ENCODE data around the gene ANKRD55.
"Not testable (repeated sequence)": the region's sequence is repeated elsewhere in the genome, so short reads cannot be mapped to it uniquely, and the experiment has no call there.

The ANKRD55 gene

DNA sequence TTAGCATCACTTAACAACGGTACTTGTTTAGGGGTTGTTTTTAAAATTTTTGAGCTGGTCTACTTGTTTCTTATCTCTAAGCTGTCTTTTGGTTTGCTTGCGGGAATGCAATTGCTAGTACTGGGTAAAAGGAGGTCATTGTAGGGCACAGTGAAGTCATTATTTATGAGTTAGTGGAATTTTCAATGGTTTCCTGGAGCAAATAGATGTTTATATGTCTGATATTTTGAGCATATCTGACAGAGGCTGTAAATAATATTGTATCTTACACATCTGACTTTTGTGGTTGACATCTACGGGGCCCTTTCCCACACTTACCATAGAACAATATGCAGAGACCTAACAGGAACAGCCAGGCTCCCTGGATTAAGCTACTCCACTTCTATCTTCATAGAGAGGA is 147.9 kb downstream of the ANKRD55 start:
- WGBS, 2 donors (ENCODE audit: extremely low coverage in 2 of 2, insufficient read length in 2 of 2, insufficient replicate concordance in 1 of 2), result no CpG with 5 or more reads among the region's 3 CpGs
- H3K4ac ChIP-seq (ENCODE audit: low read length), result no peak overlapping the region
- H2AK5ac ChIP-seq (ENCODE audit: low read depth, low read length), result no peak overlapping the region
- H3K9ac ChIP-seq (ENCODE audit: low read depth, low read length, poor library complexity), result no peak overlapping the region
- H2BK12ac ChIP-seq (ENCODE audit: low read length), result no peak overlapping the region
- no peak for DNase-seq (ENCODE audit: low spot score)
- H3K4me3 ChIP-seq (ENCODE audit: low read length in 2 of 2), result no peak overlapping the region
- H2BK5ac ChIP-seq (ENCODE audit: low read length), result no peak overlapping the region
- H3K79me1 ChIP-seq (ENCODE audit: low read depth, low read length), result no peaks in the 10 kb centered on the region
- H3K4me2 ChIP-seq (ENCODE audit: insufficient read depth, low read length, poor library complexity, severe bottlenecking), result no peak overlapping the region
- no peaks in the 10 kb centered on the region for H3K27me3 ChIP-seq (ENCODE audit: control insufficient read depth in 3 of 3, insufficient read depth in 3 of 3, low read depth in 1 of 3, low read length in 3 of 3)
- H3K23ac ChIP-seq (ENCODE audit: low read depth, low read length, poor library complexity), result no peak overlapping the region
- no peak overlapping the region for H4K8ac ChIP-seq (ENCODE audit: low read depth, low read length)
- H2AFZ ChIP-seq (ENCODE audit: low read length), result no peak overlapping the region
- H3K9me3 ChIP-seq (replicated peaks in 1 of 2; ENCODE audit: control insufficient read depth in 2 of 2, insufficient read depth in 1 of 2, low read depth in 1 of 2, low read length in 2 of 2), result no peaks in the 10 kb centered on the region
- no peak overlapping the region for H2BK120ac ChIP-seq (ENCODE audit: low read depth, low read length)
- H3K36me3 ChIP-seq (replicated peaks in 1 of 2; ENCODE audit: control insufficient read depth in 2 of 2, insufficient read depth in 2 of 2, low read length in 2 of 2), result no peaks in the 10 kb centered on the region
- no peak overlapping the region for H3K14ac ChIP-seq (ENCODE audit: low read length)
- H3K4me1 ChIP-seq (ENCODE audit: control insufficient read depth in 2 of 2, insufficient read depth in 1 of 2, low read depth in 1 of 2, low read length in 2 of 2), result no peaks in the 10 kb centered on the region
- no peak overlapping the region for H2BK15ac ChIP-seq (ENCODE audit: low read length)
- no peak overlapping the region for H3K18ac ChIP-seq (ENCODE audit: low read length)
- H3K27ac ChIP-seq (replicated peaks; ENCODE audit: low read length), result no peak overlapping the region
- H4K91ac ChIP-seq (ENCODE audit: low read depth, low read length, poor library complexity), result no peak overlapping the region

DNA sequence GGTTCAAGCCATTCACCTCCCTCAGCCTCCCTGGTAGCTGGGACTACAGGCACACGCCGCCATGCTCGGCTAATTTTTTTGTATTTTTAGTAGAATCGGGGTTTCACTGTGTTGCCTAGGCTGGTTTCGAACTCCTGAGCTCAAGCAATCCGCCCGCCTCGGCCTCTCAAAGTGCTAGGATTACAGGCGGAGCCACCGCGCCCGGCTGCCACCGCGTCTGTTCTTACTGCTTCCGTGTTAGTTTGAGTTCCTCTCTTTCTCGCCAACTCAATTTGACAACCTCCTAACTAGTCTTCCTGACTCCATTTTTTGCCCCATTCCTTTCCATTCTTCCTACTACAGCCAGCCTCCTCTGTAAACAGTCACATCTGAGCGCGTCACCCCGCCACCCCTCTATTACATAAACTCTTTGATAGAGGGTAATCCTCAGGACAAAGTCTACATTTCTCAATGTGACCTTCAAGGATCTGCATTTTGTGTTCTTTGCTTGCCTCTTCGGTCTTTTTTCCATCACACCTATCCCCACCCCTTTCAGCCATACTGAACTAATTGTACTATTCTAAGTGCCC is 149.8 kb downstream of the ANKRD55 start:
- Histone ChIP-seq H3K4ac (ENCODE audit: low read length) (no peak overlapping the region), H3K14ac (ENCODE audit: low read length) (no peak overlapping the region), H3K4me2 (ENCODE audit: insufficient read depth, low read length, poor library complexity, severe bottlenecking) (no peak overlapping the region), H2BK5ac (ENCODE audit: low read length) (no peak overlapping the region), H2BK120ac (ENCODE audit: low read depth, low read length) (no peak overlapping the region), H2AFZ (ENCODE audit: low read length) (no peak overlapping the region), H2BK12ac (ENCODE audit: low read length) (no peak overlapping the region), H3K27ac (replicated peaks; ENCODE audit: low read length) (no peak overlapping the region), H3K4me3 (ENCODE audit: low read length in 2 of 2) (no peak overlapping the region), H3K9me3 (replicated peaks in 1 of 2; ENCODE audit: control insufficient read depth in 2 of 2, insufficient read depth in 1 of 2, low read depth in 1 of 2, low read length in 2 of 2) (no peaks in the 10 kb centered on the region), H2BK15ac (ENCODE audit: low read length) (no peak overlapping the region), H3K27me3 (ENCODE audit: control insufficient read depth in 3 of 3, insufficient read depth in 3 of 3, low read depth in 1 of 3, low read length in 3 of 3) (no peaks in the 10 kb centered on the region), H3K79me1 (ENCODE audit: low read depth, low read length) (no peaks in the 10 kb centered on the region), H3K36me3 (replicated peaks in 1 of 2; ENCODE audit: control insufficient read depth in 2 of 2, insufficient read depth in 2 of 2, low read length in 2 of 2) (no peaks in the 10 kb centered on the region), H3K9ac (ENCODE audit: low read depth, low read length, poor library complexity) (no peak overlapping the region), H3K4me1 (ENCODE audit: control insufficient read depth in 2 of 2, insufficient read depth in 1 of 2, low read depth in 1 of 2, low read length in 2 of 2) (no peaks in the 10 kb centered on the region), H3K23ac (ENCODE audit: low read depth, low read length, poor library complexity) (no peak overlapping the region), H3K18ac (ENCODE audit: low read length) (no peak overlapping the region), H2AK5ac (ENCODE audit: low read depth, low read length) (no peak overlapping the region), H4K8ac (ENCODE audit: low read depth, low read length) (no peak overlapping the region), H4K91ac (ENCODE audit: low read depth, low read length, poor library complexity) (no peak overlapping the region)
- DNase-seq (ENCODE audit: low spot score), result no peak
- no CpG with 5 or more reads among the region's 20 CpGs for WGBS, 2 donors (ENCODE audit: extremely low coverage in 2 of 2, insufficient read length in 2 of 2, insufficient replicate concordance in 1 of 2)

DNA sequence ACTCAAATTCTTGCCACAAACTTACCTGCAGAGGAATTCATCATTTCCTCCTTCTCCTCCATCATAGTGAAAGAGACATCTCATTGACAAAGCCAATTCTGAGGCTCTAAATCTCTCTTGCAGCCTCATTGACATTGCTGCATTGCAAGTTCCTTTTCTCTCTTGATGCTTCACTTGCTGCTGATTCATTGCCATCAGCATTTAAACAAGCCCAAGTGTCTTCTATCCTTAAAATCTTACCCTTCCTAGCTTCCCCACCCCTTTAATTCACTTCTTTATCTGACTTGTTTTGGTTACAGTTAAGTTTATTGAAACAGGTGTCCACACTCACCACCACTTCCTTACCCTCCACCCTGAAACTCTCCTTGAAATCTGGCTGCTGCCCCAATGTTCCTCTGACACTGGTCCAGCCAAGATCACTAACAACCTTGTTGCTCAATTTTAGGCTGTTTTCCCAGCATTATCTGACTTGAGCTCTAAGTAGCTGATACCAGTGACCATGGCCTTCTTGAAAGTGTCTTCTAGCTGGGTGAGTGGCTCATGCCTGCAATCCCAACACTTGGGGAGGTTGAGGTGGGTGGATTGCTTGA is 152.0 kb downstream of the ANKRD55 start:
- H3K9ac ChIP-seq (ENCODE audit: low read depth, low read length, poor library complexity); H3K9me3 ChIP-seq (replicated peaks in 1 of 2; ENCODE audit: control insufficient read depth in 2 of 2, insufficient read depth in 1 of 2, low read depth in 1 of 2, low read length in 2 of 2); H2BK5ac ChIP-seq (ENCODE audit: low read length); H2BK12ac ChIP-seq (ENCODE audit: low read length); H3K4ac ChIP-seq (ENCODE audit: low read length); H4K91ac ChIP-seq (ENCODE audit: low read depth, low read length, poor library complexity); H2AFZ ChIP-seq (ENCODE audit: low read length); H3K4me1 ChIP-seq (ENCODE audit: control insufficient read depth in 2 of 2, insufficient read depth in 1 of 2, low read depth in 1 of 2, low read length in 2 of 2); H2BK15ac ChIP-seq (ENCODE audit: low read length); H4K8ac ChIP-seq (ENCODE audit: low read depth, low read length); H2AK5ac ChIP-seq (ENCODE audit: low read depth, low read length); DNase-seq (ENCODE audit: low spot score); H3K18ac ChIP-seq (ENCODE audit: low read length); H3K4me2 ChIP-seq (ENCODE audit: insufficient read depth, low read length, poor library complexity, severe bottlenecking); H3K27me3 ChIP-seq (ENCODE audit: control insufficient read depth in 3 of 3, insufficient read depth in 3 of 3, low read depth in 1 of 3, low read length in 3 of 3); H3K27ac ChIP-seq (replicated peaks; ENCODE audit: low read length); H3K36me3 ChIP-seq (replicated peaks in 1 of 2; ENCODE audit: control insufficient read depth in 2 of 2, insufficient read depth in 2 of 2, low read length in 2 of 2); H3K4me3 ChIP-seq (ENCODE audit: low read length in 2 of 2); H3K14ac ChIP-seq (ENCODE audit: low read length); H2BK120ac ChIP-seq (ENCODE audit: low read depth, low read length); H3K79me1 ChIP-seq (ENCODE audit: low read depth, low read length); H3K23ac ChIP-seq (ENCODE audit: low read depth, low read length, poor library complexity): not testable (repeated sequence)

DNA sequence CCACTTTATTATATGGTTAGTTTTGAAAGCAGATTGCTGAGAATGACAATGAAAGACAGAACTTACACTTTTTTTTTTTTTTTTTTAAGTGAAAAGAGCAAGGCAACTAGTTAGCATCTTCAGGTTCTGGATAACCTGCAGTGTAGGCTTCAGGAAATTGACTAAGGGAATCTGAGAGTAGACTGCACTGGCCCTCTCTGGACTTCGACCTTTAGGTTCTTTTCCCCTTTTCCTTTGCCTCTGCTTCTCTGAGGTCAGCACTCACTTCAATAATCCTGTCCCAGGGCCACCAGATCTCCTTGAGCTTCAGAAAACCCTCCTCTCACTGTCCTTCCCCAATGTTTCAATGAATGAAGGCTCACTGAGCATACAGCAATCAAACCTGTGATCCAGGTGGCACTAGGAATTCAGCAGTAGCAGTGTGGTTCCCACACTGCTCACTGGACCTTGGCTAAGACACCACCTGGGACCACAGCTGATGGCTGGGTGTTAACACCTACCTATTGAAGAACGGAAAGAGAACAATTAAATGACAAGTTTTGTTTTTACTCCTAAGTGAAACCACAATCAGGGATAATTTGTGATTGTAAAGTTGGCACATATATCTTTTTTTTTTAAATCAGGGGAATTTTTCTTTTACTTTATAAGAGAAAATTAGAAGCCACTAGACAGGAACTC is 152.6 kb downstream of the ANKRD55 start:
- no peak overlapping the region for H3K27ac ChIP-seq (replicated peaks; ENCODE audit: low read length)
- no peak overlapping the region for H2AK5ac ChIP-seq (ENCODE audit: low read depth, low read length)
- WGBS, 2 donors (ENCODE audit: extremely low coverage in 2 of 2, insufficient read length in 2 of 2, insufficient replicate concordance in 1 of 2), result no CpG with 5 or more reads among the region's 2 CpGs
- H4K91ac ChIP-seq (ENCODE audit: low read depth, low read length, poor library complexity), result no peak overlapping the region
- no peak overlapping the region for H3K14ac ChIP-seq (ENCODE audit: low read length)
- H3K79me1 ChIP-seq (ENCODE audit: low read depth, low read length), result no peaks in the 10 kb centered on the region
- no peak overlapping the region for H2BK12ac ChIP-seq (ENCODE audit: low read length)
- H3K4me1 ChIP-seq (ENCODE audit: control insufficient read depth in 2 of 2, insufficient read depth in 1 of 2, low read depth in 1 of 2, low read length in 2 of 2), result no peaks in the 10 kb centered on the region
- no peak for DNase-seq (ENCODE audit: low spot score)
- H2BK120ac ChIP-seq (ENCODE audit: low read depth, low read length), result no peak overlapping the region
- no peak overlapping the region for H3K4me2 ChIP-seq (ENCODE audit: insufficient read depth, low read length, poor library complexity, severe bottlenecking)
- no peak overlapping the region for H2BK15ac ChIP-seq (ENCODE audit: low read length)
- H3K9ac ChIP-seq (ENCODE audit: low read depth, low read length, poor library complexity), result no peak overlapping the region
- H3K4me3 ChIP-seq (ENCODE audit: low read length in 2 of 2), result no peak overlapping the region
- no peaks in the 10 kb centered on the region for H3K36me3 ChIP-seq (replicated peaks in 1 of 2; ENCODE audit: control insufficient read depth in 2 of 2, insufficient read depth in 2 of 2, low read length in 2 of 2)
- H3K23ac ChIP-seq (ENCODE audit: low read depth, low read length, poor library complexity), result no peak overlapping the region
- H3K18ac ChIP-seq (ENCODE audit: low read length), result no peak overlapping the region
- no peak overlapping the region for H2BK5ac ChIP-seq (ENCODE audit: low read length)
- no peak overlapping the region for H4K8ac ChIP-seq (ENCODE audit: low read depth, low read length)
- H2AFZ ChIP-seq (ENCODE audit: low read length), result no peak overlapping the region
- H3K9me3 ChIP-seq (replicated peaks in 1 of 2; ENCODE audit: control insufficient read depth in 2 of 2, insufficient read depth in 1 of 2, low read depth in 1 of 2, low read length in 2 of 2), result no peaks in the 10 kb centered on the region
- no peak overlapping the region for H3K4ac ChIP-seq (ENCODE audit: low read length)
- no peaks in the 10 kb centered on the region for H3K27me3 ChIP-seq (ENCODE audit: control insufficient read depth in 3 of 3, insufficient read depth in 3 of 3, low read depth in 1 of 3, low read length in 3 of 3)
